WTC11 (cell line): ENCODE results near the gene CMTR1. TPM values are rescaled to one million over a fixed set of nuclear protein-coding genes. Genes with fewer than 3 reads are reported as not detected.

ENCODE experiments used
- ATAC-seq: fragments of 200-7000 bp; cut with Tn5 transposase; 2 replicates; pipeline ENCODE4 v1.10.0; 2021; ENCODE audit warnings: mild to moderate bottlenecking, moderate library complexity
- CTCF ChIA-PET: fragments of 300-600 bp; sonication (Branson Sonifier 250); formaldehyde crosslinking; loops from one replicate; lab custom pipeline; 2021; ENCODE audit warnings: antibody characterized with exemption; lab: Charles Lee
- POLR2A ChIA-PET: fragments of 350-600 bp; sonication (Branson Sonifier 250); formaldehyde crosslinking; loops from one replicate; lab custom pipeline; 2021; ENCODE audit warnings: antibody characterized with exemption; lab: Charles Lee
- DNase-seq: peaks from one replicate; pipeline ENCODE4 v3.0.0; 2021; ENCODE audit warnings: low spot score
- H3K27ac Mint-ChIP-seq: 2 replicates; pipeline ENCODE4 v1.8.0; 2021; ENCODE audit warnings: mixed read lengths
- H3K27me3 Mint-ChIP-seq: 2 replicates; pipeline ENCODE4 v1.8.0; 2021; ENCODE audit warnings: low read depth, mild to moderate bottlenecking, moderate library complexity, mixed read lengths
- H3K36me3 Mint-ChIP-seq: 2 replicates; pipeline ENCODE4 v1.8.0; 2021; ENCODE audit warnings: mixed read lengths
- H3K4me1 Mint-ChIP-seq: 2 replicates; pipeline ENCODE4 v1.8.0; 2022; ENCODE audit warnings: mixed read lengths
- H3K4me3 Mint-ChIP-seq: 2 replicates; pipeline ENCODE4 v1.8.0; 2021; ENCODE audit warnings: mild to moderate bottlenecking, moderate library complexity, mixed read lengths
- H3K9me3 Mint-ChIP-seq: 2 replicates; pipeline ENCODE4 v1.8.0; 2021; ENCODE audit warnings: mixed read lengths
- AFF4 ChIP-seq: sonication (generic); formaldehyde crosslinking; IDR thresholded peaks from 2 replicates; pipeline ENCODE4 v1.8.1; 2023; ENCODE audit warnings: mild to moderate bottlenecking, missing genetic modification reagents, borderline replicate concordance
- ATF3 ChIP-seq: sonication (generic); formaldehyde crosslinking; conservative IDR thresholded peaks from 2 replicates; pipeline ENCODE4 v1.8.1; 2022; ENCODE audit warnings: mild to moderate bottlenecking, missing genetic modification reagents
- CBFB ChIP-seq: sonication (generic); formaldehyde crosslinking; IDR thresholded peaks from 2 replicates; pipeline ENCODE4 v1.8.1; 2022; ENCODE audit warnings: mild to moderate bottlenecking, low read depth, missing genetic modification reagents
- CREM ChIP-seq: sonication (generic); formaldehyde crosslinking; IDR thresholded peaks from 2 replicates; pipeline ENCODE4 v1.8.1; 2022; ENCODE audit warnings: mild to moderate bottlenecking, missing genetic modification reagents, moderate library complexity
- CTCF ChIP-seq: fragments of 200-600 bp; IDR thresholded peaks from 2 replicates; pipeline ENCODE4 v1.8.0; 2022; ENCODE audit warnings: antibody characterized with exemption
- ESRRA ChIP-seq: sonication (generic); formaldehyde crosslinking; IDR thresholded peaks from 2 replicates; pipeline ENCODE4 v1.8.1; 2022; ENCODE audit warnings: mild to moderate bottlenecking, missing genetic modification reagents, borderline replicate concordance
- ETV6 ChIP-seq: sonication (generic); formaldehyde crosslinking; IDR thresholded peaks from 2 replicates; pipeline ENCODE4 v1.8.1; 2022; ENCODE audit warnings: mild to moderate bottlenecking, missing genetic modification reagents
- GABPB1 ChIP-seq: sonication (generic); formaldehyde crosslinking; IDR thresholded peaks from 2 replicates; pipeline ENCODE4 v1.8.1; 2023; ENCODE audit warnings: mild to moderate bottlenecking, missing genetic modification reagents
- NR1H2 ChIP-seq: sonication (generic); formaldehyde crosslinking; IDR thresholded peaks from 2 replicates; pipeline ENCODE4 v1.9.0; 2021; ENCODE audit warnings: mild to moderate bottlenecking, moderate library complexity, missing genetic modification reagents
- PRDM15 ChIP-seq: sonication (generic); formaldehyde crosslinking; IDR thresholded peaks from 2 replicates; pipeline ENCODE4 v1.8.0; 2022; ENCODE audit warnings: missing genetic modification reagents
- PRRX2 ChIP-seq: fragments of 250-450 bp; sonication (Bioruptor Pico); IDR thresholded peaks from 2 replicates; pipeline ENCODE4 v1.8.0; 2021; ENCODE audit warnings: mild to moderate bottlenecking
- RORB ChIP-seq: fragments of 250-450 bp; sonication (Bioruptor Pico); IDR thresholded peaks from 2 replicates; pipeline ENCODE4 v1.9.0; 2021; ENCODE audit warnings: mild to moderate bottlenecking
- USF2 ChIP-seq: sonication (generic); formaldehyde crosslinking; IDR thresholded peaks from 2 replicates; pipeline ENCODE4 v1.8.1; 2023; ENCODE audit warnings: mild to moderate bottlenecking, missing genetic modification reagents, moderate library complexity
- ZMAT4 ChIP-seq: fragments of 250-450 bp; sonication (Bioruptor Pico); IDR thresholded peaks from 2 replicates; pipeline ENCODE4 v1.9.0; 2021; ENCODE audit warnings: mild to moderate bottlenecking
- ZNF121 ChIP-seq: sonication (generic); formaldehyde crosslinking; IDR thresholded peaks from 2 replicates; pipeline ENCODE4 v1.8.0; 2023; ENCODE audit warnings: missing genetic modification reagents
- ZNF263 ChIP-seq: sonication (generic); formaldehyde crosslinking; IDR thresholded peaks from 2 replicates; pipeline ENCODE4 v1.8.1; 2022; ENCODE audit warnings: low read depth, mild to moderate bottlenecking, moderate library complexity, missing genetic modification reagents
- ZNF423 ChIP-seq: fragments of 250-450 bp; sonication (Bioruptor Pico); IDR thresholded peaks from 2 replicates; pipeline ENCODE4 v2.1.2; 2022; ENCODE audit warnings: mild to moderate bottlenecking, moderate library complexity
- ZNF671 ChIP-seq: fragments of 250-450 bp; sonication (Bioruptor Pico); IDR thresholded peaks from 2 replicates; pipeline ENCODE4 v1.8.0; 2021; ENCODE audit warnings: mild to moderate bottlenecking
- total RNA-seq: library from RNA; stranded (reverse); gene quantifications from 3 replicates; pipeline ENCODE4 v1.2.3, GENCODE V29; 2021

Gene CMTR1
- total RNA-seq, 1 experiment from 2014 or later = 38.6 TPM

- TF ChIP-seq CTCF = peak; percentile 72
- no peak for TF ChIP-seq AFF4
Observed at GRCh38 chr6:37483917-37484785, 51.1 kb downstream of the CMTR1 start (continued).

- Mint-ChIP-seq H3K36me3 (peaks cover 3% of the 10 kb centered on the region; the same call in 1 of the 2 replicates), H3K4me1 (peaks cover 27% of the 10 kb centered on the region), H3K4me3 (no peak overlapping the region), H3K27me3 (no peaks in the 10 kb centered on the region), H3K27ac (no peak overlapping the region), H3K9me3 (no peaks in the 10 kb centered on the region)
- POLR2A ChIA-PET = no interaction called here
- CTCF ChIA-PET = interaction anchor here (0.5 to 2.2 kb wide), 22 partner anchors 15 to 1086 kb away, joined by 3 to 34 read pairs (median 4); partner anchors contain the start of gene CCDC167
- DNase-seq (no peak), ATAC-seq (no peak)
- no peak for TF ChIP-seq PRDM15 (CRISPR knock-in tag)
- no peak for TF ChIP-seq CBFB
- TF ChIP-seq ZNF671 (CRISPR knock-in tag) = no peak
- TF ChIP-seq ZNF263 (CRISPR knock-in tag) = no peak
- TF ChIP-seq ETV6 (CRISPR knock-in tag) = no peak
- TF ChIP-seq CREM = no peak
- no peak for TF ChIP-seq NR1H2 (CRISPR knock-in tag)
- no peak for TF ChIP-seq ATF3 (CRISPR knock-in tag)
- TF ChIP-seq PRRX2 (CRISPR knock-in tag) = no peak
- TF ChIP-seq USF2 (CRISPR knock-in tag) = no peak
- TF ChIP-seq ZNF423 (CRISPR knock-in tag) = no peak
- no peak for TF ChIP-seq ZMAT4 (CRISPR knock-in tag)
- TF ChIP-seq RORB (CRISPR knock-in tag) = no peak
- TF ChIP-seq ESRRA (CRISPR knock-in tag) = no peak
- TF ChIP-seq ZNF121 (CRISPR knock-in tag) = no peak
- TF ChIP-seq GABPB1 (CRISPR knock-in tag) = no peak
Observed at GRCh38 chr6:37484786-37485170, 51.8 kb downstream of the CMTR1 start.
